ENCODE data around the gene MAEA.

MAEA gene

GRCh38 chr4:1336088-1336491 is 46.4 kb downstream of the MAEA start:
- DNase-seq (ENCODE audit: low spot score): no peak
- TF ChIP-seq, protein P1, sequence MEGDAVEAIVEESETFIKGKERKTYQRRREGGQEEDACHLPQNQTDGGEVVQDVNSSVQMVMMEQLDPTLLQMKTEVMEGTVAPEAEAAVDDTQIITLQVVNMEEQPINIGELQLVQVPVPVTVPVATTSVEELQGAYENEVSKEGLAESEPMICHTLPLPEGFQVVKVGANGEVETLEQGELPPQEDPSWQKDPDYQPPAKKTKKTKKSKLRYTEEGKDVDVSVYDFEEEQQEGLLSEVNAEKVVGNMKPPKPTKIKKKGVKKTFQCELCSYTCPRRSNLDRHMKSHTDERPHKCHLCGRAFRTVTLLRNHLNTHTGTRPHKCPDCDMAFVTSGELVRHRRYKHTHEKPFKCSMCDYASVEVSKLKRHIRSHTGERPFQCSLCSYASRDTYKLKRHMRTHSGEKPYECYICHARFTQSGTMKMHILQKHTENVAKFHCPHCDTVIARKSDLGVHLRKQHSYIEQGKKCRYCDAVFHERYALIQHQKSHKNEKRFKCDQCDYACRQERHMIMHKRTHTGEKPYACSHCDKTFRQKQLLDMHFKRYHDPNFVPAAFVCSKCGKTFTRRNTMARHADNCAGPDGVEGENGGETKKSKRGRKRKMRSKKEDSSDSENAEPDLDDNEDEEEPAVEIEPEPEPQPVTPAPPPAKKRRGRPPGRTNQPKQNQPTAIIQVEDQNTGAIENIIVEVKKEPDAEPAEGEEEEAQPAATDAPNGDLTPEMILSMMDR (IDR thresholded peaks at IDR 0.05; ENCODE audit: extremely low read depth, insufficient read depth, missing control alignments): no peak
- in situ Hi-C loops (cut with MboI; ENCODE audit: low pct_unique_long_range_greater_than_20kb, low sequenced_read_pairs, unreplicated experiment): no loop called here

DNA sequence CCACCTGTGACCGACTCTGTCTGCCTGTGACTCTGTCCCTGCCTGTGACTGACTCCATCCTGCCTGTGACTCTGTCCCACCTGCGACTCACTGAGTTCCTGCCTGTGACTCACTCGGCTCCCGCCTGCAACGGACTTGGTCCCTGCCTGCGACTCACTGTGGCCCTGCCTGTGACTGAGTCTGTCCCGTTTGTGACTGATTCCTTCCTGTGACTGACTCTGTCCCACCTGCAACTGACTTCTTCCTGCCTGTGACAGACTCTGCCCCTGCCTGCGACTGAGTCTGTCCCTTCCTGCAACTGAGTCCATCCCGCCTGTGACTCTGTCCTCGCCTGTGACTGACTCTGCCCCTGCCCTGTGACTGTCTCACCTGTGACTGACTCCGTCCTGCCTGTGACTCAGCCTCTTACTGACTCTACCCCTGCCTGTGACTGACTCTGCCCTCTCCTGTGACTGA is 47.7 kb downstream of the MAEA start:
- TF ChIP-seq, protein P1 (IDR thresholded peaks at IDR 0.05; ENCODE audit: extremely low read depth, insufficient read depth, missing control alignments): no peak
- no peak for DNase-seq (ENCODE audit: low spot score)
- in situ Hi-C loops (cut with MboI; ENCODE audit: low pct_unique_long_range_greater_than_20kb, low sequenced_read_pairs, unreplicated experiment): no loop called here

GRCh38 chr4:1337951-1338751 is 48.5 kb downstream of the MAEA start:
- in situ Hi-C loops (cut with MboI; ENCODE audit: low pct_unique_long_range_greater_than_20kb, low sequenced_read_pairs, unreplicated experiment): no loop called here
- TF ChIP-seq, protein P1 (IDR thresholded peaks at IDR 0.05; ENCODE audit: extremely low read depth, insufficient read depth, missing control alignments): no peak
- DNase-seq (ENCODE audit: low spot score): no peak

- TF ChIP-seq, protein P1 (IDR thresholded peaks at IDR 0.05; ENCODE audit: extremely low read depth, insufficient read depth, missing control alignments): no peak
- DNase-seq (ENCODE audit: low spot score): no peak
- in situ Hi-C loops (cut with MboI; ENCODE audit: low pct_unique_long_range_greater_than_20kb, low sequenced_read_pairs, unreplicated experiment): no loop called here
These were observed 49.2 kb downstream of the MAEA start for GRCh38 chr4:1338752-1339414.

- DNase-seq (ENCODE audit: low spot score): no peak
- TF ChIP-seq, protein P1 (IDR thresholded peaks at IDR 0.05; ENCODE audit: extremely low read depth, insufficient read depth, missing control alignments): no peak
- in situ Hi-C loops (cut with MboI; ENCODE audit: low pct_unique_long_range_greater_than_20kb, low sequenced_read_pairs, unreplicated experiment): no loop called here
These were observed 49.8 kb downstream of the MAEA start for GRCh38 chr4:1339489-1339888.

- TF ChIP-seq, protein P1 (IDR thresholded peaks at IDR 0.05; ENCODE audit: extremely low read depth, insufficient read depth, missing control alignments): no peak
- in situ Hi-C loops (cut with MboI; ENCODE audit: low pct_unique_long_range_greater_than_20kb, low sequenced_read_pairs, unreplicated experiment): no loop called here
- DNase-seq (ENCODE audit: low spot score): no peak
These were observed 50.6 kb downstream of the MAEA start for GRCh38 chr4:1340181-1340747.

All from GM13977 (cell line).